Measurements from ENCODE around the gene JMJD1C.
"Not testable (repeated sequence)": the region's sequence is repeated elsewhere in the genome, so short reads cannot be mapped to it uniquely, and the experiment has no call there.

JMJD1C gene

DNA sequence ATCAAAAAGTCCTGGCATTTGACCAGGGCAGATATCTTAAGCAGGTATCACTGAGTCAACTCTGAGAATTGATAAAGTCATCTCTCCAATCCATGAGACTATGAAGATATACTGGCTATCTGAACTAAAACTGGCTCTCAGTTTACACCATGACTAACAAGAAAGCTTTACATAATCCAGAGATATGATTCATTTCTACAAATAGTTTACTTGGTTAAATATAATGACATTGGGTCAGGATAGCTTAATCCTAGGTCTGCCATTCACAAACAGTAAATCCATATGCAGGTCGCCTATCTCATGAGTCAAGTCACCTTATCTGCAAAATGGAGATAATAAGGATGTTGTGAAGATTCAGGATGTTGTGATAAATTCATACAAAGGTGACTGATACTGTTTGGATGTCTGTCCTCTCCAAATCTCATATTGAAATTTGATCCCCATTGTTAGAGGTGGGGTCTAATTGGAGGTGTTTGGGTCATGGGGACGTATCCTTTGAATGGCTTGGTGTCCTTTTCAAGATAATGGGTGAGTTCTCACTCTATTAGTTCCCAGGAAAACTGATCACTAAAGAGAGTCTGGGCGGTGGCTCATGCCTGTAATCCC, 117.4 kb downstream of the JMJD1C start:
- DNase-seq = no peak

DNA sequence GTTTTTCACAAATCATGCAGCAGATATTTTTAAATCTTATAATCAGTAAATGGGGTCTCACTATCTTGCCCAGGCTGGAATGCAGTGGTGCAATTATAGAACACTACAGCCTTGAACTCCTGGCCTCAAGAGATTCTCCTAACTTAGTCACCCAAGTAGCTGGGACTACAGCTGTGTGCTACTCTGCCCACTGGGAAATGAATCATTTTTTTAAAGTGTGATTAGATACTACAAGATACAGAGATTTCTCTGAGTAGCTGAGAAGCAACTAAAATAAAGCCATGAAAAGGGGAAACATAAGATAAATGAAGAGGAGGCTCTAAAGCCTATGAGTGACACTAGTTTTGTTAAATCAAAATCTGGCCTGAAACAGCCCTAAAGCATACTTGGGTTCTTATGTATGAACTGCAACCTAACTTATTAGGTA, 119.7 kb downstream of the JMJD1C start:
- DNase-seq = peak; percentile 54

DNA sequence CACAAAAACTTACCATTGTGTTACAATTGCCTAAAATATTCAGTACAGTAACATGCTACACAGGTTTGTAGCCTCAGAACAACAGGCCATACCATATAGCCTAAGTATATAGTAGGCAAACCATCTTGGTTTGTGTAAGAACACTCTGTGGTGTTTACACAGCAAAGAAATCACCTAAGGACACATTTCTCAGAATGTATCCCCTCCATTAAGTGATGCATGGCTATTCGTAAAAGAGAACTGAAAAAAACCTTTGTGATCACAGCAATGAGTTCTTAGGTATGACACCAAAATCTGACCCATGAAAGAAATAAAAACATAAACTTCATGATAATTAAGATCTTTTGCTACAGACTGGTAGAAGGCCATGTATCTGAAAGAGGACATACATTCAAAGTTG, 121.5 kb downstream of the JMJD1C start:
- no peak for DNase-seq

DNA sequence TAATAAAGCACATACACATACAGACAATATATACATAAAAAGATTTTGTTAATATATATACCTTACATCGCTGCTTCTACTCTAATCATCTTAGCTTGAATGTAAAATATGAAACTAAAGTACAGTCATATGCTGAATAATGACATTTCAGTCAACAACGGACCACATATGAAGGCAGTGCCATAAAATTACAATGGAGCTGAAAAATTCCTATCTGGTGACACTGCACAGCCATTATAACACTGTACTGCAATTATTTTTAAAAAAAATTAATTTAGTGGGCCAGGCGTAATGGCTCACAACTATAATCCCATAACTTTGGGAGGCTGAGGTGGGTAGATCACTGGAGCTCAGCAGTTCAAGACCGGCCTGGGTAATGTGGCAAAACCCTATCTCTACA, 122.3 kb downstream of the JMJD1C start:
- peak; percentile 50 for DNase-seq

DNA sequence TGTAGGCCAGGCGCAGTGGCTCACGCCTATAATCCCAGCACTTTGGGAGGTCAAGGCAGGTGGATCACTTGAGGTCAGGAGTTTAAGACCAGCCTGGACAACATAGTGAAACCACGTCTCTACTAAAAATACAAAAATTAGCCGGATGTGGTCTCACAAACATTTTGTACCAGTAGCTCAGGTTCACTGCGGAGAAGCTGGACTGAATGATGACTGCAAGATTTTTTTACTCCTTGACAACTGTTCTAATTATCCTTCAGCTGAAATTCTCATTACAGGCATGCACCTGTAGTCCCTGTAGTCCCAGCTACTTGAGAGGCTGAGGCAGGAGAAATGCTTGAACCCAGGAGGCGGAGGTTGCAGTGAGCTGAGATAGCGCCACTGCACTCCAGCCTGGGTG, 126.1 kb downstream of the JMJD1C start:
- DNase-seq = not testable (repeated sequence)

DNA sequence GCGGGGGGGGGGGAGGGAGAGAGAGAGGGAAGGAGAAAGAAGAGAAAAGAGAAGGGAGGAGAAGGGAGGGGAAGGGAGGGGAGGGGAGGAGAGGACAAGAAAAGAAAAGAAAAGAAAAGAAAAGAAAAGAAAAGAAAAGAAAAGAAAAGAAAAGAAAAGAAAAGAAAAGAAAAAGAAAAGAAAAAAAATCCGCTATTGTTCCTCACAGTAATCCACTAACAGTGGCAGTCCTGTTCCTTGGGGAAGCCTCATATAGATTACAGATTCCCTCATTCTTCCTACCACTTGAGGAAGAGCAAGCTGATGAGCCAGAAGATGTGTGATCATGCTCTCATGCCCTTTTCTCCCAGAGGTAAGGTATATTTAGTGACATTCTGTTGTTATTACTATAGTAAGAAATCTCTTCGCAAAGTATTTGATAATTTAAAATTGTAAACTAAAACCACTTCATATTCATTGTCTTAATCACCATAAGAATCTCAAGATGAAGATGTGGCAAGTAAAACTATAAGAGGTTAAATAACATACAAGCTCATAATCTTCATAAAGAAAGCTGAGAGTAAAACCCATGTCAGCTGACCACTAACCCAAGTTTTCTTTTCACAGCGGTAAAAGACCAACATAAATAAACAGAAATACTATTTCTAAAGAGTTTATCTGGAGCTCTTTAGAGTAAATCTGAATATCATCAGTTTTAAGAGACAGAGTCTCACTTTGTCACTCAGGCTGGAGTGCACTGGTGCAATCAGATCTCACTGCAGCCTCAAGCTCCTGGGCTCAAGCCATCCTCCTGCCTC, 128.1 kb downstream of the JMJD1C start:
- no peak for DNase-seq

DNA sequence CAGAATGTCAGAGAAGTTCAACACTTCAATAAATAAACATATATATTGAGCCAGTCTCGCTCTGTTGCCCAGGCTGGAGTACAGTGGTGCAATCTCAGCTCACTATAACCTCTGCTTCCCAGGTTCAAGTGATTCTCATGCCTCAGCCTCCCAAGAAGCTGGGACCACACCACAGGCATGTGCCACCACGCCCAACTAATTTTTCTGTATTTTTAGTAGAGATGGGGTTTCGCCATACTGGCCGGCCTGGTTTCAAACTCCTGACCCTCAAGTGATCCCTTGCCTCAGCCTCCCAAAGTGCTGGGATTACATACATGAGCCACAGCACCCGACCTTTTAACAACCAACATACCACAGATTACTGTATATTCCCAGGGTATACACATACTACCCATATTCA, 134.2 kb downstream of the JMJD1C start:
- DNase-seq = peak; percentile 31

DNA sequence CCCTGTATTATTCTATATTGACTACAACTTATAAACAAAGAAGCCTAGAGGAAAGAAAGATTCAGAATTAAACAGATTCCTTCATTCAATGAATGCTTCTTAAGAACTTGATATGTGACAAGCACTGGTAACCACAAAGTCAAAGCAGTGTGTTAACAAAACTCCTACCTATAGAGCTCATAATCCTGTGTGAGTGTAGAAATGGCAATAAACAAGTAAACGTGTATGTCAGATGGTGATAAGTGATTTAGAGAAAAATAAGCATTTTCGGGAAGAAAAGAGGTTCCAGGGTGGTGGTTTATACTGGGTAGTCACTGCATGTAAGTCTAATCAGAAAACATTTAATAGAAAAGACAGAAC, 141.3 kb downstream of the JMJD1C start:
- DNase-seq = no peak

DNA sequence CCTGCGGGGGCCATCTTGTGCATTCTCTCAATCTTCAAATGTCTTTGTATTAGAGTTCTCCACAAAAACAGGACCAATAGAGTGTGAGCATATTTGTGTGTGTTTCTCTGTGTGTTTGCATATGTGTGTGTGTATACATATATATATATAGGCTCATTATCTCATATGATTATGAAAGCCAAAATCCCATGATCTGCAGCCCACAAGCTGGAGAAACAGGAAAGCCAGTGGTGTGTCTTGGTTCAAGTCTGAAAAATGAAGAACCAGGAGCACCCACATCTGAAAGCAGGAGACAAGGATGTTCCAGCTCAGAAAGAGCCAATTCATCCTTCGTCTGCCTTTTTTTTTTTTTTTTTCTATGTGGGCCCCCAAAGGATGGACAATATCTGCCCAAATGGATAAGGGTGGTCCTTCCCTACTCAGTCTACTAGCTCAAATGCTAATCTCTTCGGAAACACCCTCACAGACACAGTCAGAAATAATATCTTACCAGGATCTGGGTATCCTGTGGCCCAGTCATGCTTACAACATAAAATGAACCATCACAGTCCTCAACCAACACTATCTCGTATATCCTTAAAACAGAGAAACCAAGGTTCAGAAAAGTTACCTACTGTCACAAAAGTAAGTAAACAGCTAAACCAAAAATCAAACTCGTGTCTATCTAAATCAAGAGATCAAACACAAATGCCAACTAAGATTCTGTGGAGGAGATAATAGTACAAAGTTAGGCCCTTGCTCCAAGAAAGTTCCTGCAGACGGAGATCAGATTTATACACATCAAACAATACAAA, 141.9 kb downstream of the JMJD1C start:
- no peak for DNase-seq

DNA sequence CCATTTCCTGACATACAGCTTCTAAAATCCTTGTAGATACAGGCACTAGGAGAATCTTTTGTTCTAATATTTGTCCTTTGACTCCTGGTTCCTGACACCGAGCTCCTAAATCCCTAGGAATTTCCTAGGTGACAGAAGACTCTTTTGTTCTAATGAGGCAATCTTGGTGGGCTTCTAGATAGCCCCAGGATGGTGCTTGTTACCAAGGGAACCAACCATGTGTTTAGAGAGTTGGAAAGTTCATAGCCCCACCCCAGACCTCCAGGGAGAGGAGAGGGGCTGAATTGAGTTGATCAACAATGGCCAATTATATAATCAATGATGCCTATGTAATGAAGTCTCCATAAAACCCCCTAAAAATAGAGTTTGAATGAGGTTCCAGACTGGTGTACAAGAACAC, 145.1 kb downstream of the JMJD1C start:
- no peak for DNase-seq

DNA sequence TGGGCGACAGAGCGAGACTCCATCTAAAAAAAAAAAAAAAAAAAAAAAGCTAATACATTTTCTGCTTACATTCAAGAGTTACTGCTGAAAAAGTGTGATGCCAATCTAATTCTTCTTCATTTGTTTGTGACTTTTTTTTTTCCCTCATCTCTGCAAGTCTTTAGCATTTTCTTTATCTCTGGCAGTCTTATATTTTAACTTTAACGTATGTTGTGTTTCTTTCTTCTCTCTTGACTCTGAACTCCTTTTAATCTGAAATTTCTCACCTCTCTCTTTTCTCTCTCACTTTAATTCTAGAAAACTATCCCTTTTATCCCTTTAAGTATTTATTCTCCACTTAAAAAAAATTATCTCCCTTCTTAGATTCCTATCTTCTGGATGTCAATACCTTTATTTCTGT, 146.5 kb downstream of the JMJD1C start:
- no peak for DNase-seq

DNA sequence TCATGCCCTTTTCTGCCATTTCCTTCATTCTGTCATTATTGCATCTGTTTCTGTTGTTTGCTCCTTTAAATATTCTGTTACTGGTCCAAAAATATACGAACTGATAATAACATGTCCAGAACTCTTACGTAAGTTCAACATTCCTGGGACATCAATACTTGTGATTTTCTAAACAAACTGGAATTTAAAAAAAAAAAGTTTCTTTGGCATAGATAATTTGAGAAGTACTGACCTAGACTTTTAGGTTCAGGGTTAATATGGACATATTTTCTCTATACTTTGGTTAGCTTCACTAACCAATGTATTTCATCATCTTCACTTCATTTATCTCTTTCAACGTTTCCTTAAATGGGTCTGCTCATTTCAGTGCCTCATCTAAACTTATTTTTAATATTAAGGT, 147.3 kb downstream of the JMJD1C start:
- no peak for DNase-seq

DNA sequence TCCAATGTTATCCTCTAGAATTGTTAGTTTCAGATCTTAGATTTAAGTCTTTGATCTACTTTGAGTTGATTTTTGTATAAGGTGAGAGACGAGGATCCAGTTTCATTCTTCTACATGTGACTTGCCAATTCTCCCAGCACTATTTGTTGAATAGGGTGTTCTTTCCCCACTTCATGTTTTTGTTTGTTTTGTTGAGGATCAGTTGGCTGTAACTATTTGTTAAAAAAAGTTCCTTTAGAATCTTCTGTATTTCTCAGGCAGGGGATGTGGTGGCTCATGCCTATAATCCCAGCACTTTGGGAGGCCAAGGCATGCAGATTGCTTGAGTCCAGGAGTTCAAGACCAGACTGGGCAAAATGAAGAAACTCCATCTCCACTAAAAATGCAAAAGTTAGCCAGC, 151.8 kb downstream of the JMJD1C start:
- no peak for DNase-seq

DNA sequence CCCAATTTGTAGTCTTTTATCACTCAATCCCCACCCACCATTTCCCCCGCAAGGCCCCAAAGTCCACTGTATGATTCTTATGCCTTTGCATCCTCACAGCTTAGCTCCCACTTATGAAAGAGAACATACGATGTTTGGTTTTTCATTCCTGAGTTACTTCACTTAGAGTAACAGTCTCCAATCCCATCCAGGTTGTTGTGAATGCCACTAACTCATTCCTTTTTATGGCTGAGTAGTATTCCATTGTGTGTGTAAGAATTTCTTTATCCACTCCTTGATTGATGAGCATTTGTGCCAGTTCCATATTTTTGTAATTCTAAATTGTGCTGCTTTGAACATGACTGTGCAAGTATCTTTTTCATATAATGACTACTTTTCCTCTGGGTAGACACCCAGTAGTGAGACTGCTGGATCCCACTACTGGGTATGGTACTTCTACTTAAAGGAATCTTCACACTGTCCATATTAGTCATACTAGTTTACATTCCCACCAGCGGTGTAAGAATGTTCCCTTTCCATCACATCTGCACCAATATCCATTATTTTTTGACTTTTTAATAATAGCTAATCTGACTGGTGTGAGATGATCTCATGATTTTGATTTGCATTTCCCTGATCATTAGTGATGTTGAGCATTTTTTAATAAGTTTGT, 152.6 kb downstream of the JMJD1C start:
- DNase-seq = peak; percentile 34

DNA sequence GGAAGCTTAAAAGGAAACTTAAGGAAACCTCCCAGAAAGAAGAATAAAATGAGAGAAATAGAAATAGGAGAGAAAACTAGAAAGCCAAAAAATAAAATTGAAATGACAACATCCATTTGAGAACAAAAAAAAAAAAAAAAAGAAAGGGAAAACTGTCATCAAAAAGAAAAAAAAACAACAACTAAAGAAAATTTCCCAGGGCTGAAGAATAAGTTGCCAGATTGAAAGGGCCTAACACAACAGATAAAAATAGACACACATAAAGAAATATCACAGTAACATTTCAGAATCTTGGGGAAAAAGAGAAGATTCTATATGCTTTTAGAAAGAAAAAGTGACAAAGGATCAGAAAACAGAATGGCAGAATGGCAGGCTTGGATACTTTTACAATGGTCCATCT, 157.1 kb downstream of the JMJD1C start:
- DNase-seq = no peak

DNA sequence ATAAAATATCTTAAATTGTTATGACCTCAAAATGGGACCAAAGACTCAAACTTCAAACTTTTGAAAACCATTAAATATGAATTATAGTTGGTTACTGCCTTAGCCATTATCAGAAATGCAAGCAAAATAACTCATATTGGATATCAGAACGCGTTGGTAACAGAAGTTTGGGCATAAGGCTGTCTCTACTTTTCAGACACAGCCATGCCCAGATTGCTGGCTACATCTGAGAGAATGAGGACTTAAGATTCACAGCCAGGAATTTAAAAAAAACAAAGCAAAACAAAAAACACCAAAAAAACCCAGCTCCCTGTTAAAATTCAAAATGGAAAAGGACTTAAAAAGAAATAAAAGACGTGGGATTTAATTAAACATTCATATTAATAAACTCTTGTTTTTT, 161.6 kb downstream of the JMJD1C start:
- DNase-seq = no peak

DNA sequence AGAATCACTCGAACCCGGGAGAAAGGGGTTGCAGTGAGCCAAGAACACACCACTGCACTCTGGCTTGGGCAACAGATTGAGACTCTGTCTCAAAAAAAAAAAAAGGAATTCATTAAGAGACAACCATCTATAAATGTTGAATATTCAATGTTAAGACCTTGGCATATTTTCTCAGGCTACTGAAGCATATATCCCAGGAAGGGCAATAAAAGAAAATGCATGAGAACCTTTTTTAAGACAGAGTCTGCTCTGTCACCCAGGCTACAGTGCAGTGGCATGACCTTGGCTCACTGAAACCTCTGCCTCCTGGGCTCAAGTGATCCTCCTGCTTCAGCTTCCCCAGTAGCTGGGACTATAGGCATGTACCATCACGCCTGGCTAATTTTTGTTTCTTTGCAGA, 165.0 kb downstream of the JMJD1C start:
- no peak for DNase-seq

DNA sequence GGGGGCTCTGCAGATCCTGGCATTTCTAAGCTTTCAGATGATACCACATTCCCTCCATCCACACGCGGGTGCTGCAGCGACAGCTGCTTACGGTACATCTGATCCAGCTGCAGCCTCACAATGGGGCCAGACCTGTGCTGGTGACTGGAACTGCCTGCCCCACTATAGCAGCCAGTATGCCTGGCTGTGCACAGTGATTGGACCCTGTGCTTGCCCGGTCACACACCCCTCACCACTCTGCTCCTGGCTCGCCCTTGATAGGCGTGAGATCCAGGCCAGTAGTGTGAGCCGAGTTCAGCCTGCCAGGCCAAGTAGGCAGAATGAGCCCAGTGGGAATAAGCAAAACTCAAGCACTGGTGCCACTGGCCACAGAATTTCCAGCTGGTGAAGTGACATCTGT, 167.8 kb downstream of the JMJD1C start:
- DNase-seq = no peak

DNA sequence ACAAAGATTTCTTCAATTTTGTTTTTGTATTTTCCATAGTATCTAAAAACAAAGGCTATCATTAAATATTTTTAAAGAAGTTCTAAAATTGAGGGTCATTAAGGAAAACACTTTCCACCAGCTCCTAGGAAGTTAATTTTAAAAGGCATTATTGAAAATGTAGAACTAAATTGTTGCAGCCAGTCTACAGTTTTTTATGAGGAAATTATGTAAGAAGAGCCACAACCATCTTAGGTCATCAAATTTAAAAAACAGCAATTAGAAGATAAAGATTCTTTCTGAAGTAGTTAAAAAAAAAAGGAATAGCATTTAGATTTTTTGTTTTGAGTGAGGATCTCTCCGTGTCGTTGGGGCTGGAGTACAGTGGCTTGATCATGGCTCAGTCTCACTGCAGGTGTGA, 171.0 kb downstream of the JMJD1C start:
- DNase-seq = no peak

DNA sequence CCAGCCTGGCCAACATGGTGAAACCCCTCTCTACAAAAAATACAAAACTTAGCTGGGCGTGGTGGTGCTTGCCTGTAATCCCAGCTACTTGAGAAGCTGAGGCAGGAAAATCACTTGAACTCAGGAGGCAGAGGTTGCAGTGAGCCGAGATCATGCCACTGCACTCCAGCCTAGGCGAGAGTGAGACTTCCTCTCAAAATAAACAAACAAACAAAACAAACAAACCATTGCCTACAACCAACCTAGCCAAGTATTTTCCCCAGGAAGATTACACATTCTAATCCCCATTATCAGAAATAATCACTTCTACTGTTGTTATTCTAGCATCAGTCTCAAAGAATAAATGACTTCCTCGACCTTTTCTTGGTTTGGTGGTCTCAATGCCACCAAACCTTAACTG, 172.9 kb downstream of the JMJD1C start:
- not testable (repeated sequence) for DNase-seq

DNA sequence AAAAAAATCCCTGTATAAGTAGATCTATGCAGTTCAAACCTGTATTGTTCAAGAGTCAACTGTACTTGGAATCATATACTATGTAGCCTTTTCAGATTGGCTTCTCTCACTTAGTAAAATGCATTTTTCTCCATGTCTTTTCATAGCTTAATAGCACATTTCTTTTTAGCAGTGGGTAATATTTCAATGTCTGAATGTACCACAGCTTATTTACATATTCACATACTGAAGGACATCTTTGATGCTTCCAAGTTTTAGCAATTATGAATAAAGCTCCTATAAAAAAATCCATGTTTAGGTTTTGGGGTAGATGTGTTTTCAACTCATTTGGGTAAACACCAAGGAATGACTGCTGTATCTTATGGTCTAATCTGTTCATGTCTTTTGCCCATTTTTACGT, 177.6 kb downstream of the JMJD1C start:
- no peak for DNase-seq

DNA sequence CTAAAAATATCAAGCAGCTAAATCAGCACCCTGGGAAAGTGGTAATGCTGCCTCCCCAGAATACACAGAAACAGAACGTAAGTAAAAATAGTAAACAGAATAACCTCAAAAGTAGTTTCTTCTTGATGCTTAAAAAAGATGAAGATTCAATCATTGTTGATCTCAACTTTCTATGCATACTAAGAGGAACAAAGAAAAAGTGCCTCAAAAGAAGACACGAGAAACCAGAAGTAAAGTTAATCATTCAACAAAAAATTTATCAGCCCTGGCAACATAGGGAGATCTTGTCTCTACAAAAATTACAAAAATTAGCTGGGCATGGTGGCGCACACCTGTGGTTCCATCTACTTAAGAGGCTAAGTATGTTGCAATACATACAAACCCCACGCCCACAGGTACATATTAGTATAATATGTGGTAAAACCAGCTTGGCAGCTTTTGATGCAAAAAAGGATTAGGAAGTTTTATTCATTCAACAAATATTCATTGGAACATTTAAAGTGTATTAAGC, 179.0 kb downstream of the JMJD1C start:
- DNase-seq = no peak

DNA sequence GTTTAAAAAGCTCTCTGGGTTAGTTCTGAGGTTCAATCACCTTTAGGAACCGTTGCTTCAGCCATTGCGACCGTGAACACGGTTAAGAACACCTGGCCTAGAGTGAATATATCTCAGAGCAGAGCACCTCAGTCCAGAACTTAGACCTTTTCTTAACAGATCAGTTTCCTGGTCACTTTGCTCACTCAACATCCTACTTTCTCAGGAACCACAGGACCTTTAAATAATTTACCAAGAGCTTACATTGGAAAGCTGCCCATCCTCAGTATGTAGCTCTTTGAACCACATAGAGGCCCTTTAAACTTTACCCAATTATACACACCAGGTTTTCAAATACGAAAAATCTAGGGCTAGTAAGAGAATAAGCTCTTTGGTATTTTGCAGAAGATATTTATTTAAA, 179.4 kb downstream of the JMJD1C start:
- peak; percentile 41 for DNase-seq

Data from fibroblast of skin of back (primary cell).